ENCODE data around the gene OR1J1. TPM values are rescaled to one million over a fixed set of nuclear protein-coding genes. Genes with fewer than 3 reads are reported as not detected.
A peak's percentile ranks its signal among the peaks of the same experiment; 100 is the strongest.

Gene OR1J1
- total and polyA plus RNA-seq, 12 donors: not detected

DNA sequence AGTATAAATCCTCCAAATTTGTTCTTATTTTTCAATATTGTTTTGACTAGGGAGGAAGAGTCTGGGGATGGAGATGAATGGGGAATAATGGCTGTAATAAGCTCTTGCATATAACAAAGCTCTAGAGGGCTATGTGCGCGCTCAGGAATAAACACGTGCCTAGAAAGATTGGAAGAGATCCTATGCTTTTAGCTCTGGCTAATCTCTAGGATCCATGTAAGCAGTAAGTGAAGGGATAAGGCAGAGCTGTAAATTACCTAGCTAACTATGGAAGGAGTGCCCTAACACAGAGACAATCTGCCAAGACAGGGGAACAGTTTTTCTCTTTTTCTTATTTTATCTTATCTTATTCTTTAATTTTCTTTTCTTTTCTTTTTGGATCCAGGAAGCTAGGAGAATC lies 21.6 kb downstream of the OR1J1 start:
- TF ChIP-seq, protein P1, sequence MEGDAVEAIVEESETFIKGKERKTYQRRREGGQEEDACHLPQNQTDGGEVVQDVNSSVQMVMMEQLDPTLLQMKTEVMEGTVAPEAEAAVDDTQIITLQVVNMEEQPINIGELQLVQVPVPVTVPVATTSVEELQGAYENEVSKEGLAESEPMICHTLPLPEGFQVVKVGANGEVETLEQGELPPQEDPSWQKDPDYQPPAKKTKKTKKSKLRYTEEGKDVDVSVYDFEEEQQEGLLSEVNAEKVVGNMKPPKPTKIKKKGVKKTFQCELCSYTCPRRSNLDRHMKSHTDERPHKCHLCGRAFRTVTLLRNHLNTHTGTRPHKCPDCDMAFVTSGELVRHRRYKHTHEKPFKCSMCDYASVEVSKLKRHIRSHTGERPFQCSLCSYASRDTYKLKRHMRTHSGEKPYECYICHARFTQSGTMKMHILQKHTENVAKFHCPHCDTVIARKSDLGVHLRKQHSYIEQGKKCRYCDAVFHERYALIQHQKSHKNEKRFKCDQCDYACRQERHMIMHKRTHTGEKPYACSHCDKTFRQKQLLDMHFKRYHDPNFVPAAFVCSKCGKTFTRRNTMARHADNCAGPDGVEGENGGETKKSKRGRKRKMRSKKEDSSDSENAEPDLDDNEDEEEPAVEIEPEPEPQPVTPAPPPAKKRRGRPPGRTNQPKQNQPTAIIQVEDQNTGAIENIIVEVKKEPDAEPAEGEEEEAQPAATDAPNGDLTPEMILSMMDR (IDR thresholded peaks at IDR 0.05): no peak
- DNase-seq (no peak), ATAC-seq (no peak)
- H3K27me3 ChIP-seq: peaks cover 0 to 24% (median 3%) of the 10 kb centered on the region in 7 donors
- H3K36me3 ChIP-seq: no peaks in the 10 kb centered on the region
- WGBS, 2 donors: 82 to 84% methylated on average over 3 of the region's 3 CpGs
- no peak overlapping the region for H3K27ac ChIP-seq
- intact Hi-C loops (cut with DNase I): loop anchor here in 7 of 10 donors (10.0 kb wide), 3 partner anchors 81 to 331 kb away; partner anchors contain the start of gene PTGS1 (in 4 of the 7)
- no peak overlapping the region for H3K4me3 ChIP-seq
- no peaks in the 10 kb centered on the region for H3K4me1 ChIP-seq
- H3K9me3 ChIP-seq: peaks cover 0 to 8% (median 0%) of the 10 kb centered on the region in 11 donors

GRCh38 chr9:122453677-122454135 lies 24.0 kb downstream of the OR1J1 start:
- no peak for DNase-seq
- H3K27me3 ChIP-seq: peaks cover 0 to 16% (median 0%) of the 10 kb centered on the region in 7 donors
- no peaks in the 10 kb centered on the region for H3K9me3 ChIP-seq
- peak in 1 of 8 donors; percentile 27 for ATAC-seq
- intact Hi-C loops (cut with DNase I): loop anchor here (5.0 to 10.0 kb wide), 8 partner anchors 79 to 356 kb away; partner anchors contain the start of gene PTGS1 (in 4 of the 10)
- WGBS, 2 donors: 58 to 64% methylated on average over 2 of the region's 2 CpGs
- no peaks in the 10 kb centered on the region for H3K36me3 ChIP-seq
- H3K27ac ChIP-seq: no peak overlapping the region
- no peaks in the 10 kb centered on the region for H3K4me1 ChIP-seq
- no peak overlapping the region for H3K4me3 ChIP-seq
- TF ChIP-seq, protein P1 (IDR thresholded peaks at IDR 0.05): no peak

DNA sequence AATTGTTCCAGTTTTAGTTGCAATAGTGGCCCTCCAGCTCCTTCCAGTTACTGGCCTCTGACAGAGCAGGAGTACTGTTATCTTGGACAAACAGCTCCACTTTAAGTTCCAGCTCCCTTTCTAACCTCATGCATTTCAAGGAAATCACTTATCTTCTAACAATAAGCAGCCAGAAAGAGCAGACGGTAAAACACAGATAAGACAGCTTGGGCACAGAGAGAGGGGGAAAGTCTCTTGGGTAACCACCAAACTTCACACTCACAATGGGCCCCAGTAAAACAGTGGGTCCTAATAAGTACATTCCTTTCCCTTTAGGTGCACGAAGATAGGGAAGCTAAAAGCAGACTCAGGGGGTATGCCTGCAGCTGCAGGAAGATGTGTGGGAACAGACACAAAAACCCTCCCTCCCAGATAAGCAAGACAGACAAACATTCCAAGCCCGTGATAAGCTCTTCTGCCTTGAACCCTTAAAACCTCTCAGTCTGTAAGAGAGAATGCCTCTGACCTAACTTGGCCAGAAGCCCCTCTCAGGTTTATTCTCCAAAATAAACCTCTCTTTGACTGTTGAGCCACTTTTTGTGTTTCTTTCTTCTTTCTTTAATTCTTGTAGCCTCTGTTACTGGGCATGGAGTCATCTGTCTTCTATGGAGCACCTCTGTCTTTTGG lies 30.8 kb downstream of the OR1J1 start:
- ATAC-seq: no peak
- 16 to 30% methylated on average over 3 of the region's 3 CpGs for WGBS, 2 donors
- intact Hi-C loops (cut with DNase I): no loop called here

DNA sequence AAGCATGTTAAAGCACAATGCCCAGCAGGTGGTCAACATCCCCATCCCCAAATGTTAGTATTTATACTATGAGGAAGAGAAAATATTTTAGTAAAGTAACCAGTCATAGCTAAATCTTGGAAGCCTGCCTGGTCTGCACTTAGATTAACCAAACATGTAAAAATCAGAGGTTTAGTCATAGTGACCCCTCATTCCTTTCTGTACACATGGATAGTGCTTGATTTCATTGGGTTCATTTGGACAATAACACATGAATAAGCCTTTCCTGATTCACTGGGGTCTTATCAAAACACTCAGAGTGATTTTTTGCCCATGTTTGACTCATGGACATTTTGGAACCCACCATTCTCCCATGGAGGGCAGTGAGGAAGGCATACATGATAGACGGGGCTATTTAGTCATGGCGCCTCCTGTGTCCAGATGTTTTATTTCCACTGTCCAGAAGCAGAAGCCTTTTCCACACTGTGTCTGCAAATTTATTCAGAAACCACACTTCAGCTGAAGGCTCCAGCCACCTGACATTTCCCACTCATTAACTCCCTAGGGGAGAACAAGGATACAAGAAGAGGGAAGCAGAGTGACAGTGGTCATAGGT lies 32.5 kb downstream of the OR1J1 start:
- ATAC-seq: peak in 1 of 8 donors; percentile 41
- Histone ChIP-seq H3K4me3 (no peak overlapping the region), H3K9me3 (peaks cover 0 to 22% (median 3%) of the 10 kb centered on the region in 11 donors), H3K27ac (peak overlapping the region in 1 of 10 donors; percentile 44), H3K36me3 (no peaks in the 10 kb centered on the region), H3K27me3 (peaks cover 0 to 6% (median 0%) of the 10 kb centered on the region in 7 donors), H3K4me1 (peaks cover 0 to 4% (median 0%) of the 10 kb centered on the region in 9 donors)
- TF ChIP-seq, protein P1 (IDR thresholded peaks at IDR 0.05): no peak
- WGBS, 2 donors: 91% methylated on average over 2 of the region's 2 CpGs
- intact Hi-C loops (cut with DNase I): no loop called here
- DNase-seq: no peak

More for the DNA sequence above, 30.8 kb downstream of the OR1J1 start:
- Histone ChIP-seq H3K4me3 (no peak overlapping the region), H3K4me1 (peaks cover 0 to 4% (median 0%) of the 10 kb centered on the region in 9 donors), H3K9me3 (peaks cover 0 to 17% (median 2%) of the 10 kb centered on the region in 11 donors), H3K27me3 (peaks cover 0 to 6% (median 0%) of the 10 kb centered on the region in 7 donors), H3K36me3 (no peaks in the 10 kb centered on the region), H3K27ac (no peak overlapping the region)
- TF ChIP-seq, protein P1 (IDR thresholded peaks at IDR 0.05): no peak
- no peak for DNase-seq

Data from heart right ventricle (tissue), 16 donors.